HEK293T (cell line): Measurements from ENCODE around the gene TBC1D22A.

Experiments
- BHLHE40 ChIP-seq: fragments of 450-650 bp; IDR thresholded peaks from 2 replicates; pipeline ENCODE4 v1.6.1; 2016; ENCODE audit warnings: mild to moderate bottlenecking, moderate library complexity, borderline replicate concordance
- LEF1 ChIP-seq: fragments of 450-650 bp; IDR thresholded peaks from 2 replicates; pipeline ENCODE4 v1.6.1; 2017; ENCODE audit warnings: mild to moderate bottlenecking, borderline replicate concordance

DNA sequence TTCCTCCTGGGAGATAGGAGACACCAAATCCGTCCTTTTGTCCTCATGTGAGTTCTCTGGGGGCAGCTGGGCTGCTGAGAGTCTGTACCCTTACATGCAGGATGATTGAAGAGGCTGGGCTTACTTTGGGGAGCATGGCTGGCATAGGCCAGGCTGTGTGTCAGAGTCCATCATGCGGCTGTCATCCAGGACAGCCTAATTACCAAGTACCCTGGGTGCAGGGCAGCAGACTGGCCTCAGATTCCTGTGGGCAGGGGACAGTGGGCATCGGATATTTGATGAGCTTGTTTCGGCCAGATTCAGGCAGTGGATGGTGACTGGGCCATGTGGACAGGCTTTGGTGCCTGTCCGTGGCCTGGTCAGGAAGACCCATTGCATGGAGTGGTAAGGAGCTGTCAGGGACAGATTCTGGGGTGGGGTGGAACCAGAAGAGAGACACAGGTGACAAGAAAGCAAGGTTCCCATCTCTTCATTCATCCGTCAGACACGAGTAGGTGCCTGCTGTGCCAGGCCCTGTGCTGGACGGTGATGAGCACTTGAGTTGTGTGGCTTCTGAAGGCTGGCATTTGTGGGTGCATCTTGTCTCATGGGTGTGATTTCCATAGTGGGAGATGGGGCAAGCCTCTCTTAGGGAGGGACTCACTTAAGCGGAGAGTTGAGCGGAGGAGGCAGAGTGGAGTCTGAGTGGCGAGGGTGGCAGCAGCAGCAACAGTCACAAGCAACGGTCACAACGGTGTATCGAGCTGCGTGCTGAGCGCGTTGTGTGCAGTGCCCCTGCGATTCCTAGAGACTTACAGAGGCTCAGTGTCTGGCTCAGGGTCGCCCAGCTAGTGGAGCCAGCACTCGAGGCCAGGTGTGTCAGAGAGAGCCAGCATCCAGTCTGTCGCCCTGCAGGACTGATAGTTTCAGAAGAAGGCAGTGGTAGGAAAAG is 48.7 kb downstream of the TBC1D22A start:
- TF ChIP-seq BHLHE40: no peak
- TF ChIP-seq LEF1: no peak
